HL-60/S4 (cell line): Measurements from ENCODE around the gene OPHN1.

Experiments
- in situ Hi-C: fragments of 300-500 bp; cut with MboI; formaldehyde crosslinking; loops from 2 replicates; pipeline ENCODE4 v1.14.3; 2022; ENCODE audit warnings: low sequenced_read_pairs

OPHN1 gene

DNA sequence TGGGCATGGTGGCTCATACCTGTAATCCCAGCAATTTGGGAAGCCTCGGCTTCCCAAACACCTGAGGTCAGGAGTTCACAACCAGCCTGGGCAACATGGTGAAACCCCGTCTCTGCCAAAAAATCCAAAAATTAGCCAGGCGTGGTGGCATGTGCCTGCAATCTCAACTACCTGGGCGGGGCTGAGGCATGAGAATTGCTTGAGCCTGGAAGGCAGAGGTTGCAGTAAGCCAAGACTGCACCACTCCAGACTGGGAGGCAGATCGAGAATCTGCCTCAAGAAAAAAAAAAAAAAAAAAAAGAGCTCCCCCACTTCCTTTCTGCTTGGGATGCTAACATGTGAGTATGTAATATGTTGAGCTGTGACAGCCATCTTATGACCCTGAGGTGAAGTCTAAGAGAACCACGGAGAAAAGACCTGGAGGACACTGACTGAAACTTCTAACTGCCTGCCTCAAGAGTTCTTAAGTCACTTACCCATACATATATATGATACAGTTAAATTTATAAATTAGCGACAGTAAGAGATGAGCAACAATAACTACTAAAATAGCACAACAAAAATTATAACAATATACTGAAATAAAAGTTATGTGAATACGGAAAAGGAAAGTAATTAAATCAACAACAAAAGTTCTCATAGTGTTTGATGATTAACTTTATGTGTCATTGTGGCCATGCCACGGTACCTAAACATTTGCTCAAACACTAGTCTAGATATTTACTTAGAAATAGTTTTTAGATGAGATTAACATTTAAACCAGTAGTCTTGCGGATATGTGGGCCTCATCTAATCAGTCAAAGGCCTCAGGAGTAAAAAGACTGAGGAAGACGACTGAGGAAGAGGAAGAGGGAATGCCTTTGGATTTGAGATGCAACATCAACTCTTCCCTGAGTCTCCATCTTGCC, 178.3 kb downstream of the OPHN1 start:
- in situ Hi-C loops: no loop called here

DNA sequence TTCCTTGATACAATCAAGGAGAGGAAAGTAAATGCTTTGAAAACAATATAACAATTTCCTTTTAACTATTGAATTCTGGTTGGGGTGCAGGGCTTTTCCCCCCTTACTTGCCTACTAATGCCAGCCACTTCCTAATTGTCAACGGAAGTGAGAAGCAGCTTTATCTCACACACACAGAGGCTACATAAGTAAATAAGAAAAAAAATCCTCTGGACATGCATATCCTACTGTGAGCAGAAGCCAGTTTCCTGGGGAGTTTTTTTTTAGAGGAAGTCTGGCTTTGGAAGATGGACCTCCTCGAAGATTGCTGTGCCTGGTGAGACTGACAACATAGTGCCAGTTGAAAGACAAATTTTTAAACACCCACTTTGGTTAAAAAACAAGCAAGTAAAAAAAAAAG, 180.6 kb downstream of the OPHN1 start:
- in situ Hi-C loops: no loop called here

DNA sequence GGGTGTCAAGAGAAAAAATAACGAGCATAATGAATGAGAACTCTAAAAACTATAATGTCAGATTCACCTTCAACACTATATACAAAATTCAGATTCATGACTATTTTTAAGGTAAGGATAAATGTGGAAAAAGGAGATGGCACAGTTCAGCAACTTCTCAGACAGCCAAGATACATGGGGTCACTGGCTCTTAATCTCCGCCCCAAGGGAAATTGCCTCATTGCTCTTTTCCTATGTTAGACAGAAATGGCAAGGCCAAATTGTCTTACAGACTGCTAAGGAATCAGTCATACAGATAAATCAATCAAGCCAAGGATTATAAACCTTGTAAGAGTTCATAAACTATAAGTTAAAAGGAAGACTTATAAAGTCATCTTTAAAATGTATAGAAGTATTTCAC, 183.4 kb downstream of the OPHN1 start:
- in situ Hi-C loops: no loop called here

DNA sequence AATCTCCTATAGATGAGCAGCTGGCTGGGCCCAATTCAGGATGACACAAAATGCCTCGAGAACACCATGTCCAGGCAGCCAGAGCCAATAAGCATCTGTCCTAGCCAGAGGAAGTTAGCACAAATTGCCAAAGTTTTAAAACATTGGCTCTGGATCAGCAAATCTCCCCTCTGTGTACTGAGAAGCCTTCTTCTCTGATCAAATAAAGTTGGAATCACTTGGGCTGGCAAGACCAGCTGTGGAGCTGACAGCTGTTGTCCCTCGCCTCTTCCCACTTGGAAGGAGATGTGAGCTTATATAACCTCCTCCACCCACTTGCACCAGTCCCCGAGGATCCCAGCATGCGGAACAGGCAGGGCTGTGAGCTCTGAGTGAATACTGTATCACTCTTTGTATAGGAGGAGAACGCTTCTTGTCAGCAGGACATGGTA, 183.9 kb downstream of the OPHN1 start:
- in situ Hi-C loops: no loop called here

DNA sequence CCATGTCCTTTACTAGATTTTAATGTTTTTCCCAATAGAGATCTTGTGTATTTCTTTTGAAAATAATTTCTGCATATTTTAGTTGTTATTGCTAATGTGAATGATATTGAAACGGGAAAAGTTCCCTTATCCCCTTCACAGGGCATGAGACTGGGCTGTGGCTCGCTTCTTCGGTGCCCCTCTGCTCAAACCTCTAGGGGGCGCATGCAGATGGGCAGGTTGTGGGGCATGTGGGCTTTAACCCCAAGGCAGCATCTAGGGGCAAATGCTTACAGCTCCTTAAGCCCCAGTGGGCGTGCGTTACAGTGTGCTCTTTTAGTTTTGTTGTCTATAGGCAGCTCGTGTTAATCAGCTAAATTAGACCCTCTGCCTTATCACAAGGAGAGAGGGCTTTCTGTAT, 194.7 kb downstream of the OPHN1 start:
- in situ Hi-C loops: no loop called here

DNA sequence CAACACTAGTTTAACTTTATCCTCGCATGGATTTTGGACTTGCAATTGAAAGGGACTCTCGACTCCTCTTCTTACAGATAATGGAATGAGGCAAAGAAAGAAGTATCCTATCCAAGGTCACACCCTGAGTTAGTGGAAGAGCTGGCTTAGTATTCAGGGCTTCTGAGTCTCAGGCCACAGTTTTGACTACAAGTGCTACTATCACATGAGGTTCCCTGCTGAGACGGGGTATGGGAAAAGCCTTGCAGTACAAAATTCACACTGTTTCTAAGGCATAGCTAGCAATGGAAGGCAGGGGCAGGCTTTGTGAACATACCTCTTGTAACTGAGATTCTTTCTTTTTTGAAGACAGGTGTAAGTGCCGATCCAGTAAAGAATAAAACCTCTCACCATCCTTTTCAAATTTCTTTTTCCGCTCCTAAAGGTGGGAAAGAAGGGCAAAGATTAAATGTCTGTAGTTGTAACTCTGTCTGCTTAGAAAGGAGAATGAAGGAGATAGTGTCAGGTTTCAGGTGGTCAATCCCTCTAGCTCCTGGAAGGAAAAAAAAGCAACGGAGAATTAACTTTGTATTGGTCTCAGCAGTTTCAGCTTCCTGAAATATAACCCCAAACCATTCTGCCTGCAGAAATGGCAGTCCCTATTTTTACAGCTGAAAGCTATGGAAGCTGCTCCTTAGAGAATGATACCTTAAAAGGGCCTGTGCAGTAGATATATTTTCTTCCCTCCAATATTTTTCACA, 199.0 kb downstream of the OPHN1 start:
- in situ Hi-C loops: no loop called here

DNA sequence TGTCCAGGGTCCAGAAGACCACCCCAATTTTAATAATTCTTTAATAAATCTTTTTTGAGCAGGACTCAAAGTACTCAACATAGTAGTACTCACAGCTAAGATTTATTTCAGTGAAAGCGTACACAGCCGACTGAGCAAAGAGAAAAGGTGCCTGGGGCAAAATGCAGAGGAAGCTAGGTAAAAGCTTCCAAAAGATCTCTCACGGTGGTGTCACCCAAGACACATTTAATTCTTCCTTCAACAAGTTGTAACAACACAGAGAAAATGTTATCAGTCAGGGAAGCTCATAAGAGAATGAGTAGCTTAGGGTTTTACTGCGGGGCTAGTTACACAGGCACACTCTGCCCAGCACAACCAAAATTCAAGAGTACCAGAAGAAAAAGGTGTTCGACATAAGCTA, 201.1 kb downstream of the OPHN1 start:
- in situ Hi-C loops: no loop called here

DNA sequence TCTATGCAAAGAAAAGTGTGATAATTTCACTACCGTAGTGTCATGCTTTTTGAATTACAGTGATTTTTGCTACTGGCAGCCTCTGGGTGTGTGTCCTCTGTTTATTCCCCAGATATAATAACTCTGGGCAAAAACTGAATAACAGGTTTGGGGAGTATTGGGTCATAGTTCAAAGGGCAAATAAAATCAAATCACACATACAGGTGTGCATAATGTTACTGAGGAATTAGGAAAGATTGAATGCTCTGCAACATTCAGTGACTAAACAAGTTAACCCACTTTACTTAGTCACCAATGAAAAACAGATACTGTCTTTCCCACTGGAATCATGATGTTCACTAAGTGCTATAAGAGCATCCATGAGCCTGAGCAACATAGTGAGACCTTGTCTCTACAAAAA, 224.3 kb downstream of the OPHN1 start:
- in situ Hi-C loops: no loop called here

DNA sequence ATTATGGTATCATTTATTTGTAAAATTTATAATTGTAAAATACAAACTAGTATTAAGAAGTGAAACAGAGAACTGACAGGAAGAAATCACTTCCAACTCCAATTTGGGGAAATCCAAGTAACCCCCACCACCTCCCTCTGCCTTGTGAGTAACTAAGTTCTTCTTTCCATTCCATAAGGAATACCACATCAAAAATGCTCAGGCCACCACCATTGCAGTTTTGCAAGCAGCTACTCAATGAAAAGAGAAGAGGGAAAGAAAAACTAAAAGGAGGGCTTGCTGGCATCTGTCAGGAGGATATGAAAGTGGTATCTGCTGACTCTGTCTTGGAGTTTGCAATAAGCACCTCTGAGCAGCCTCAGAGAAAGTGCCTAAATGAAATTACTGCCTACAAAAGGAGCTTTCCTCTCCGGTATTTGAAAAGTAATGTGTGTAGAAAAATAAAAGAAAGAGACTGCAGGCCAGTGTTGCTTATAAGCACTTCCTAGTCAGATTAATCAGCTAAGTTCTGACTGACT, 228.7 kb downstream of the OPHN1 start:
- in situ Hi-C loops: no loop called here

DNA sequence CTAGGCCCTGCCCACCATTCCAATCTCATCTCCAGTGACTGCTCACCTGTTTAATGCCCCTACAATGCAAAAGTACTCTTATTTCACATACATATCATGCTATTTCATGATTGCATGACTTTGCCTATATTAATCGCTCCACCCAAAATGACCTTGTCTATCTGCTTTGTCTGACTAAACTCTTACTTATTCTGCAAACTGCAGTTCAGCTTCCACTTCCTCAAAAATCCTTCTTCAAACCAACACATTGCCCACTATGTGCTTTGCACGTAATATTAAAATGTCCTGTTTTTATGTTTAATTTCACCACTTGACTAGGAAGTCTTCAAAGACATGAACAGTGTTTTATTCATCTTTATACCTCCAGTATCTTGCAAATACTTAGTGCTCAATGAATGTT, 229.6 kb downstream of the OPHN1 start:
- in situ Hi-C loops: no loop called here

DNA sequence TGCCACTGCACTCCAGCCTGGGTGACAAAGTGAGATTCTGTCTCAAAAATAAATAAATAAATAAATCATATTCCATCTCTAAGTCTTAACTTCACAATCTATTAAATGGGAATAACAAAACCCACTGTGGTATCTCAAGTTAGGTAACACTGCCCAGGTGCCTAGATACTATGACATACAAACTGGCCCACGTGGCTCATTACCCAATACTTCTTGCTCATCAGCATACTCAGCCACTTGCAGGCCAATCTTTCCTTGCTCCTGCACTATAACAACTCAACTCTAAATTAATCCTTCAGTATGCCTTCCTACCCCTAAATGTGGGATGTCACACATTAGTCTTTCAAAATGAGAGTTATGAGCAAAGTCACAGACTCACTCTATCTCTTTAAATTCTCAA, 230.1 kb downstream of the OPHN1 start:
- in situ Hi-C loops: no loop called here

DNA sequence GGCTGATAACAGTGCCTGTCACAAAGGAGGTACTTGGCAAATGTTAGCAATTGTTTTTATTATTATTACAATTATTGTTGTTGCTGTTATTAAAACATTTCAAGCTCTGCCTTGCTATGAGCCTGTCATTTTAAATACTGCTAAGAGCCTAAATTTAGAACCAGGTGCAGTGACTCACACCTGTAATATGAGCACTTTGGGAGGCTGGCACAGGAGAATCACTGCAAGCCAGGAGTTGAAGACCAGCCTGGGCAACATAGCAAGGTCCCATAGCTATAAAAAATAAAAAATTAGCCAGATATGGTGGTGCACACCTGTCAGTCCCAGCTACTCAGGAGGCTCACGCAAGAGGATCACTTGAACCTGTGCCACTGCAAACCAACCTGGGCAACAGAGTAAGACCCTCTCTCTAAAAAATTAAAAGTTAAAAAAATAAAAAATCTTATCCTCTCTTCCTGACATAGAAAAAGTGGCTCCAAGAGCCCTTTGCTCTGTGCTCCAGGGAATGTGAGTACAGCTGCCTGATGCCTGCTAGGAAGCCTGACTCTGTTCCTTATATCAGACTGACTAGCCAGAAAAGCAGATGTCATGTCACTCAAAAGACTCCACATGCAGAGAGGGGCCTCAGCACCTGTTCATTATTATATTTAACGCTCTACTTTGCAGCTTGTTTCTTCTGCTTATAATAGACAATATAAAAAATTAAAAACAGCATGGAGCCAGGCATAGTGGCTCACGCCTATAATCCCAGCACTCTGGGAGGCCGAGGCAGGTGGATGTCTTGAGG, 234.0 kb downstream of the OPHN1 start:
- in situ Hi-C loops: loop anchor here (25.0 kb wide), 1 partner anchor 513 kb away; no protein-coding TSS in a partner anchor

DNA sequence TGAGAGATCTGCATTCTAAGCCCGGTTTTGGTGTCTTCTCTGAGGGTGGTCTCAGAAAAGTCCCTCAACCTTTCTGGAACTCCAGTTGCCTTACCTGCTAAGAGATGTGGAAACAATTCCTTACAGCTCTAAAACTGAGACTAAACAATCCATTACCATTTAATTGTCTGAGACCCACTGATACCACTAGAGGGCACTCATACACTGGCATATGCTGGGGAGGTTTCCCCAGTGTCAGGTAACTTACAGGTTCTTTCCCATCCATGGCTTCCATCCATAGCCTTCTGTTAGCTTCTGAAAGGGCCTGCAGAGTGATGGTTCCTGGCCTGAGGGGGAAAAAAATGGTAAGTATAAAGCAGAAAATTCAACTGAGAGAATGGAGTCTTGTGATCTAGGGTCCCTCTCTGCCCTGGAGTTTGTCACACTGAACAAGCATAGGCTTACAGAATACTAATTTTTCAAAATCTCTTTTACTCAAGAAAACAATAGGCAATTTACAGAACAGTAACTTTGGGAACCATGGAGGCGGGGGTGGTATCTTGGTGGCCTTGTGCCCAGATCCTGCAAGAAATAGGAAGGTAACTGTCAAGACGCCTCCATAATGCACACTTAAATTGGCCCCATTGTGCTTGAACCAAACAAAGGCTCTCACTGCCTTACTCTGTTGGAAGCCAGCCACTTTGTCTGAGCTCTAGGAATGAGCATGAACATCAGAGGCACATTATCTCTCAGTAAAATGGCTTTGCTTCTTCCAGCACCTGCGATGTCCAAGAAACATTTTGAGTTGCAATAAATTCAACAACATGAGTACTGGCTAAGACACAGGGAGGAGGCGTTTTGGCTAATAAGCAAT, 236.1 kb downstream of the OPHN1 start:
- in situ Hi-C loops: loop anchor here (25.0 kb wide), 1 partner anchor 515 kb away; no protein-coding TSS in a partner anchor

DNA sequence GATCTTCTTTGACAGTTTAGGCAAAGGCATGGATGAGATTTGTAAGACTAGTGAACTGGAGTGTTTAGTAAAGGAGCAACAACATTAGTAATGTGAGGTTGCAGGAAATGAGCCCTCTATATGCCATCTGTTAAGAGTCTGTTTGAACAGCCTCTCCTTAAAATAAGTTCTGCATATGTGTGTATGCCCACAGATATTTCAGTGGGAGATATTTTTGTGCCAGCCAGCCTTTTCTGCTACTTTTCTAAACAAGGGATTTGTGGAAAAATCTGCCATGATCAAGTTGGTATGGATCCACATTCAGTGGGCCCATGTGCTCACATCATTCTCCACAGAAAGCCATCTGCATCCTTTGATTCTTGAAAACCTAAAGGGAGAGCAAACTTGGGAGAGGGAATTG, 237.7 kb downstream of the OPHN1 start:
- in situ Hi-C loops: loop anchor here (25.0 kb wide), 1 partner anchor 517 kb away; no protein-coding TSS in a partner anchor

DNA sequence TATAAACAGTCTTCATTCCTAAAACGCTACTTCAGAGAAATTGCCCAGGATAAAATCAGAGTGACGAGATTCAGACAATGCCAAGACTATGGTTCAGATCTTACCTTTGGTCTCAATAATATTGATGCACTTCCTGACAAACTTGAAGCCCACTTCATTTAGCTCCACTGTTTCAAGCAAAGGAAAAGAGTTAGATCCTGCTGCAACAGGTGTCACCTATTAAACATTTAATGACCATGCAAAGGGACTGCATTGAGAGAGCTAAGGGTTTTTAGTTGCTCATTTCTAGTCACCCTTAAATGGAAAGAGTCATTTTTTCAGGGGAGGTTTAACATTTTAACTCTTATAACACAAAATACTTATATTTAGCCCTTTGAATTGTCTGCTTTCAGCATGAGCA, 239.5 kb downstream of the OPHN1 start:
- in situ Hi-C loops: loop anchor here (25.0 kb wide), 1 partner anchor 519 kb away; no protein-coding TSS in a partner anchor

DNA sequence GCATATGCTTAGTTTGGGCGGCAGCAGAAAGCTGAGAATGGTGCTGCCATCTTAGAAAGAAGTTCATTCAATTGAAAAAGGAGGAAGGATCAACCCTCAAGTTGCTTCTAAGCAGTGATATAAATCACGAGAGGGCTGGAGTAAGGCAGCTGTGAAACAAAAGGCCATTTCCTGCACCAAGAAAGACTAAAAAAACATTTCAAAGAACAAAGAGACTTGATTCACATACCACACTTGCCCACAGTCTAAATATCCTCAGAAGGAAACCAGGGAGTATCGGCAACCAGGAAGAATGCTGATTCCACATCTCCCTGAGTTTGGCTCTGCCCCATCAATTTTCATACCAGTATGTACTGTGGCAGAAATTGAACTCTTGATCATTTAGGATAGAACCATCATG, 240.1 kb downstream of the OPHN1 start:
- in situ Hi-C loops: loop anchor here (25.0 kb wide), 1 partner anchor 519 kb away; no protein-coding TSS in a partner anchor

DNA sequence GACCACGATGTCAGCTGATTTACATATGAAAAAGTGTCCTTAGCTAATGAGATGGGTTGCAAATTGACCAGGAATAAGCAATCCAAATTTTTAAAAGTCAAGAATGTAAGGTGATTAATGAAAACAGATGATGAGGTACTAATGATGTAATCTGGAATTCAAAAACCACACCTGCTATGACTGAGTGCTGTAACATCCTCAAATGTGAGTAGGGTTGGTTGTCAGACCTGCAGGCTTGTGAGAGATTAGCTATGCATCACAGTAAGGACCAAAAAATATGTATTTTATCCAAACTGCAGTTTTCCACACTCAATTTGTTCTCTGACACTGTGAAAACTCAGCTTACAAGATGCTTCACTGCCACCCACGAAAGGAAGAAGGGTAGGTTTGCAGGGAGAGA, 242.5 kb downstream of the OPHN1 start:
- in situ Hi-C loops: loop anchor here (25.0 kb wide), 1 partner anchor 522 kb away; no protein-coding TSS in a partner anchor

DNA sequence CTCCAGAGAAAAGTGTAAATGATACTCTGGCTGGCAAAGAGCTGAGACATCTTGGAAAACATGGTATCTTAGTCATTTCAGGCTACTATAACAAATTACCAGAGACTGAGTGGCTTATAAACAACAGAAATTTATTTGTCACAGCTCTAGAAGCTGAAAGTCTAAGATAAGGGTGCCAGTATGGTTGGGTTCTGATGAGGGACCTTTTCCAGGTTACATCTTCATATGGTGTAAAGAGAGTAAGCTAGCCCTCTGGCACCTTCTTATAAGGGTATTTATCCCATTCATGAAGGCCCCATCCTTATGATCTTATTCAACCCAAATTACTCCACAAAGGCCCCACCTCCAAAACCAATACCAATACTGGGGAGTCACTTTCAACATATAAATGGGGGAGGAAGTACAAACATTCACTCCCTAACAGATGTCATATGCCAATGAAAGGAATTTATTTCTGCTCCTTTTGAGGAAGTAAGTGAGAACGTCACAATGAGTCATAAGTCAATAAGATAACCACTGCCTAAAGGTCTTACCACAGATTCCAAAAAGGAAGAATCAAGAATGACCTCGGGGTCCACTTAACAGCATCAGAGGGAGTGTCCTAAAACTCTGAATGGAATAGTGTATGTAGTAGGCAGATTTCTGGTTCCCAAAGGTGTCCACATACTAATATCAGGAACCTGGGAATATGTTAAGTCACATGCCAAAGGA, 246.6 kb downstream of the OPHN1 start:
- in situ Hi-C loops: loop anchor here (25.0 kb wide), 1 partner anchor 526 kb away; no protein-coding TSS in a partner anchor

DNA sequence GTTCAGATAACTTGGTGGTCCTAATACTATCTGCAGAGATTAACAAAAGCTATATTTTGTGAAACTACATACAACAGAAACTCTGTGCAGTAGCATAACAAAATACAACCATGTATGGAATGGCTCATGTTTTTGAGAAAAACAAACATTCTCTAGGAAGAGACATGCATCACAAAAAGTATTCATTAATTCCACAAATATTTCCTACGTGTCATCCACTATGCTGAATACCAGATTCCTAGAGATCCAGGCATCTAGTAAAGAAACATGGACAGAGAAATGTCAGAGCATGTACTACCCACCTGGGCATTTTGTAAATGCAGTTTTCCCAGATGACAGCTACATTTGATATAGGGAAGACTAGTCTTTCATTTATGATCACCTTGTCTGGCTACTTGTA, 248.1 kb downstream of the OPHN1 start:
- in situ Hi-C loops: loop anchor here (25.0 kb wide), 1 partner anchor 527 kb away; no protein-coding TSS in a partner anchor
